HG03520 (cell line): Measurements from ENCODE around the gene TMEM38B.
"Not testable (repeated sequence)": the region's sequence is repeated elsewhere in the genome, so short reads cannot be mapped to it uniquely, and the experiment has no call there.

Source experiments
- ATAC-seq: cut with Tn5 transposase; IDR thresholded peaks from one replicate; pipeline ENCODE4 v1.9.1; 2021; ENCODE audit warnings: mild to moderate bottlenecking, moderate library complexity; ENCODE audit not compliant: unreplicated experiment

TMEM38B gene

GRCh38 chr9:105714020-105714331 lies 19.6 kb downstream of the TMEM38B start:
- ATAC-seq = no peak

- ATAC-seq = no peak
These were observed 21.8 kb downstream of the TMEM38B start for GRCh38 chr9:105716146-105716545.

GRCh38 chr9:105722099-105722498 lies 27.8 kb downstream of the TMEM38B start:
- ATAC-seq = no peak

GRCh38 chr9:105725370-105725769 lies 31.0 kb downstream of the TMEM38B start:
- no peak for ATAC-seq

- not testable (repeated sequence) for ATAC-seq
These were observed 33.9 kb downstream of the TMEM38B start for GRCh38 chr9:105728230-105728629.

GRCh38 chr9:105731420-105731819 lies 37.1 kb downstream of the TMEM38B start:
- ATAC-seq = not testable (repeated sequence)

- ATAC-seq = no peak
These were observed 41.0 kb downstream of the TMEM38B start for GRCh38 chr9:105735366-105735765.

- no peak for ATAC-seq
These were observed 42.9 kb downstream of the TMEM38B start for GRCh38 chr9:105737205-105737604.

GRCh38 chr9:105742088-105742487 lies 47.7 kb downstream of the TMEM38B start:
- ATAC-seq = no peak

GRCh38 chr9:105747325-105747724 lies 53.0 kb downstream of the TMEM38B start:
- ATAC-seq = not testable (repeated sequence)

GRCh38 chr9:105751761-105752160 lies 57.4 kb downstream of the TMEM38B start:
- no peak for ATAC-seq

- ATAC-seq = no peak
These were observed 63.3 kb downstream of the TMEM38B start for GRCh38 chr9:105757496-105758251.

GRCh38 chr9:105760053-105760452 lies 65.7 kb downstream of the TMEM38B start:
- ATAC-seq = no peak

GRCh38 chr9:105782561-105783494 lies 88.5 kb downstream of the TMEM38B start:
- ATAC-seq = not testable (repeated sequence)

GRCh38 chr9:105783495-105783872 lies 89.1 kb downstream of the TMEM38B start:
- not testable (repeated sequence) for ATAC-seq

- not testable (repeated sequence) for ATAC-seq
These were observed 92.5 kb downstream of the TMEM38B start for GRCh38 chr9:105786796-105787195.

- no peak for ATAC-seq
These were observed 121.9 kb downstream of the TMEM38B start for GRCh38 chr9:105816202-105816744.

- ATAC-seq = no peak
These were observed 122.6 kb downstream of the TMEM38B start for GRCh38 chr9:105816981-105817380.

- no peak for ATAC-seq
These were observed 124.6 kb downstream of the TMEM38B start for GRCh38 chr9:105818903-105819302.

GRCh38 chr9:105822814-105823213 lies 128.5 kb downstream of the TMEM38B start:
- no peak for ATAC-seq
